HCT116 (cell line): ENCODE measurements around the gene SNTG2. TPM values are rescaled to one million over a fixed set of nuclear protein-coding genes. Genes with fewer than 3 reads are reported as not detected.

Experiments
- ATAC-seq: fragments of 200-7000 bp; cut with Tn5 transposase; 2 replicates; pipeline ENCODE4 v1.9.1; 2020; ENCODE audit warnings: mild to moderate bottlenecking, moderate library complexity
- BruUV-seq: library from RNA; stranded (reverse); fragments of 400-500 nt; replicated peaks from 2 replicates; lab custom pipeline; 2021; lab: Mats Ljungman, UMichigan
- CTCF ChIA-PET: fragments of 300-600 bp; sonication (Branson Sonifier 250); formaldehyde crosslinking; loops from one replicate; lab custom pipeline; 2021; ENCODE audit warnings: antibody characterized with exemption; lab: Charles Lee
- POLR2A ChIA-PET: fragments of 300-600, 350-600 bp; sonication (Branson Sonifier 250); formaldehyde crosslinking; loops from one replicate; lab custom pipeline; 2021; ENCODE audit warnings: antibody characterized with exemption; lab: Charles Lee
- RAD21 ChIA-PET, 2 experiments: fragments of 300-600 bp; sonication (Branson Sonifier 250); formaldehyde crosslinking; loops; one replicate each; lab custom pipeline; 2023; ENCODE audit warnings: low total read pairs in 2 of 2; ENCODE audit not compliant: uncharacterized antibody in 2 of 2, unreplicated experiment in 2 of 2, low non-redundant PET in 1 of 2; lab: Charles Lee
- DNase-seq: peaks from one replicate; pipeline ENCODE4 v3.0.0-alpha.2; 2010; ENCODE audit warnings: low read depth, low spot score
- H2AFZ ChIP-seq: fragments of 200-600 bp; shearing (Covaris generic), sonication (generic); 2 replicates; pipeline ENCODE4 v1.6.1; 2017; ENCODE audit warnings: low read depth, mixed run types, mixed read lengths, antibody characterized with exemption, low read length; ENCODE audit not compliant: poor library complexity, severe bottlenecking
- H3K27ac ChIP-seq: 2 replicates; pipeline ENCODE4 v1.5.1; 2012; ENCODE audit warnings: low read depth, low read length
- H3K27me3 ChIP-seq: fragments of 200-600 bp; sonication (generic); 2 replicates; pipeline ENCODE4 v1.6.1; 2016; ENCODE audit warnings: mixed run types, low read length, mixed read lengths; ENCODE audit not compliant: insufficient read depth
- H3K36me3 ChIP-seq, 2 experiments: fragments of 200-500 bp in 1 of 2; fragments of 200-600 bp in 1 of 2; sonication (Bioruptor generic) in 1 of 2; sonication (generic) in 1 of 2; 2 replicates each; pipeline versions ENCODE4 v1.5.1 to v1.6.1; 2014 to 2016; ENCODE audit warnings: low read length in 2 of 2, inconsistent platforms in 1 of 2, mixed read lengths in 1 of 2, mixed run types in 1 of 2; ENCODE audit not compliant: insufficient read depth in 2 of 2, control insufficient read depth in 1 of 2
- H3K4me1 ChIP-seq, 2 experiments: fragments of 200-600 bp in 1 of 2; sonication (generic) in 1 of 2; 2 replicates each; pipeline versions ENCODE4 v1.5.1 to v1.6.1; 2012 to 2017; ENCODE audit warnings: low read length in 2 of 2, inconsistent platforms in 1 of 2, mild to moderate bottlenecking in 1 of 2, mixed read lengths in 1 of 2, mixed run types in 1 of 2, moderate library complexity in 1 of 2; ENCODE audit not compliant: insufficient read depth in 2 of 2, control insufficient read depth in 1 of 2
- H3K4me2 ChIP-seq: fragments of 200-600 bp; sonication (generic); 2 replicates; pipeline ENCODE4 v1.6.1; 2017; ENCODE audit warnings: mixed run types, low read length, mixed read lengths
- H3K4me3 ChIP-seq, 2 experiments: fragments of 200-600 bp in 1 of 2; sonication (generic) in 1 of 2; replicated peaks in 1 of 2; 2 replicates each; pipeline ENCODE4 v1.5.1; 2011 to 2016; ENCODE audit warnings: low read length in 2 of 2, control low read depth in 1 of 2, low read depth in 1 of 2, mild to moderate bottlenecking in 1 of 2, mixed read lengths in 1 of 2, mixed run types in 1 of 2
- H3K79me2 ChIP-seq: fragments of 200-600 bp; sonication (generic); 2 replicates; pipeline ENCODE4 v1.6.1; 2017; ENCODE audit warnings: mild to moderate bottlenecking, mixed run types, low read length, moderate library complexity, mixed read lengths; ENCODE audit not compliant: insufficient read depth
- H3K9ac ChIP-seq: fragments of 200-600 bp; sonication (generic); 2 replicates; pipeline ENCODE4 v1.6.1; 2016; ENCODE audit warnings: low read length, mixed read lengths
- H3K9me2 ChIP-seq: fragments of 200-600 bp; sonication (generic), shearing (Covaris generic); 2 replicates; pipeline ENCODE4 v1.6.1; 2017; ENCODE audit warnings: mixed run types, mild to moderate bottlenecking, moderate library complexity; ENCODE audit not compliant: insufficient read depth
- H3K9me3 ChIP-seq, 2 experiments: fragments of 200-500 bp in 1 of 2; fragments of 200-600 bp in 1 of 2; sonication (Bioruptor generic) in 1 of 2; sonication (generic) in 1 of 2; 2 replicates each; pipeline ENCODE4 v1.6.1; 2014 to 2017; ENCODE audit warnings: low read length in 2 of 2, mixed read lengths in 2 of 2, inconsistent platforms in 1 of 2, low read depth in 1 of 2, mild to moderate bottlenecking in 1 of 2, mixed run types in 1 of 2, moderate library complexity in 1 of 2; ENCODE audit not compliant: control insufficient read depth in 1 of 2, insufficient read depth in 1 of 2
- H4K20me1 ChIP-seq: fragments of 200-600 bp; sonication (generic), shearing (Covaris generic); 2 replicates; pipeline ENCODE4 v1.6.1; 2017; ENCODE audit warnings: mixed run types, mild to moderate bottlenecking, moderate library complexity; ENCODE audit not compliant: insufficient read depth
- CBX3 ChIP-seq: IDR thresholded peaks from 2 replicates; pipeline ENCODE4 v1.6.1; 2012; ENCODE audit warnings: low read depth
- CEBPB ChIP-seq: IDR thresholded peaks from 2 replicates; pipeline ENCODE4 v1.6.1; 2012; ENCODE audit warnings: low read depth
- EGR1 ChIP-seq: IDR thresholded peaks from 2 replicates; pipeline ENCODE4 v1.6.1; 2012; ENCODE audit warnings: low read depth
- FOSL1 ChIP-seq: IDR thresholded peaks from 2 replicates; pipeline ENCODE4 v1.6.1; 2012; ENCODE audit warnings: low read depth
- POLR2A ChIP-seq: IDR thresholded peaks from 2 replicates; pipeline ENCODE4 v1.7.0; 2011; ENCODE audit warnings: borderline replicate concordance; ENCODE audit not compliant: insufficient read depth, insufficient read length; ENCODE audit errors: extremely low read depth
- RAD21 ChIP-seq: IDR thresholded peaks from 2 replicates; pipeline ENCODE4 v1.6.1; 2012; ENCODE audit warnings: low read depth, mild to moderate bottlenecking
- SIN3A ChIP-seq: IDR thresholded peaks from 2 replicates; pipeline ENCODE4 v1.6.1; 2012; ENCODE audit warnings: low read depth
- SRF ChIP-seq: IDR thresholded peaks from 2 replicates; pipeline ENCODE4 v1.6.1; 2012; ENCODE audit warnings: low read depth
- TCF7L2 ChIP-seq: IDR thresholded peaks from 2 replicates; pipeline ENCODE4 v1.7.0; 2011; ENCODE audit warnings: borderline replicate concordance, inconsistent platforms; ENCODE audit not compliant: insufficient read depth, insufficient read length; ENCODE audit errors: extremely low read depth
- YY1 ChIP-seq: IDR thresholded peaks from 2 replicates; pipeline ENCODE4 v1.6.1; 2011; ENCODE audit warnings: low read length, low read depth, moderate library complexity, mild to moderate bottlenecking; ENCODE audit not compliant: insufficient replicate concordance; ENCODE audit errors: extremely low read depth
- ZBTB33 ChIP-seq: IDR thresholded peaks from 2 replicates; pipeline ENCODE4 v1.6.1; 2011; ENCODE audit warnings: mild to moderate bottlenecking, low read length, moderate library complexity; ENCODE audit not compliant: insufficient replicate concordance; ENCODE audit errors: extremely low read depth
- ZFX ChIP-seq: fragments of 450-650 bp; IDR thresholded peaks from 2 replicates; pipeline ENCODE4 v1.6.1; 2017
- ZNF274 ChIP-seq: fragments of 200-500 bp; sonication (Bioruptor generic); IDR thresholded peaks from 2 replicates; pipeline ENCODE4 v1.6.1; 2014; ENCODE audit warnings: mild to moderate bottlenecking, low read depth, low read length, inconsistent platforms
- intact Hi-C: fragments of 100-400 bp; cut with micrococcal nuclease; formaldehyde crosslinking; loops from 2 replicates; pipeline ENCODE4 v1.10.0; 2022
- total RNA-seq: library from RNA; stranded (reverse); gene quantifications from one replicate; pipeline ENCODE4 v1.2.1, GENCODE V29; 2021; ENCODE audit not compliant: unreplicated experiment
- TF ChIP-seq, protein P1 (sequence below): IDR thresholded peaks from 2 replicates; pipeline ENCODE4 v1.6.1; 2012; ENCODE audit warnings: low read depth
- TF ChIP-seq, protein P2 (sequence below), 3 experiments: fragments of 200-600 bp in 1 of 3; sonication (generic) in 1 of 3; IDR thresholded peaks in 2 of 3; conservative IDR thresholded peaks in 1 of 3; 2 replicates each; pipeline ENCODE4 v1.5.1; 2012 to 2017; ENCODE audit warnings: low read depth in 2 of 3, low read length in 2 of 3, antibody characterized with exemption in 1 of 3, borderline replicate concordance in 1 of 3, control low read depth in 1 of 3, mild to moderate bottlenecking in 1 of 3, mixed read lengths in 1 of 3, mixed run types in 1 of 3, moderate library complexity in 1 of 3; ENCODE audit not compliant: insufficient read depth in 1 of 3

SNTG2 gene
- total RNA-seq, 1 experiment from 2014 or later, result not detected

DNA sequence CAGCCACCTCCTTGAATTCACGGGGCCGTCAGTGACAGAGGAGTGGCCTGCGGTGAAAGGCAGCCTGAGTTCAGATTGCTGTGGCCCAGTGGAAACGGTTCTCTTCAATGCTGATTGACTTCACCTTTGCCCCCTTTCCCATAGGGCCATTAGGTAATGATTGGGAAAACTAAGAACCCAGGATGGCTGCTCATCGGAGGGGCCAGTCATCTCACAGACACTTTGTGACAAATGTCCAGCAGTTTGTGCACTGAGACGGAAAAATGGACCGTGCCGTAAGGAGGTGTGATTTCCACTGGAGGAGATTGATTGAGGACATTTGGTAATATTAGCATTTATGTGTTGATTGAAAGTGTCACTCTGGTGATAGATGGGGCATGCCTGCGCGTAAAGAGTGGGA lies 402.9 kb downstream of the SNTG2 start:
- H3K9me2 ChIP-seq, result no peaks in the 10 kb centered on the region
- H3K4me1 ChIP-seq, result no peaks in the 10 kb centered on the region
- H3K79me2 ChIP-seq, result no peaks in the 10 kb centered on the region
- no peak overlapping the region for H3K4me3 ChIP-seq
- no peak for DNase-seq
- no peak overlapping the region for H3K4me2 ChIP-seq
- no peak for TF ChIP-seq FOSL1
- TF ChIP-seq SRF, result no peak
- no peak for TF ChIP-seq POLR2A
- TF ChIP-seq RAD21, result no peak
- no peak for TF ChIP-seq CBX3
- no peak for TF ChIP-seq ZNF274
- TF ChIP-seq SIN3A, result no peak
- no peak for TF ChIP-seq EGR1
- no peak for TF ChIP-seq YY1
- TF ChIP-seq, protein P1, sequence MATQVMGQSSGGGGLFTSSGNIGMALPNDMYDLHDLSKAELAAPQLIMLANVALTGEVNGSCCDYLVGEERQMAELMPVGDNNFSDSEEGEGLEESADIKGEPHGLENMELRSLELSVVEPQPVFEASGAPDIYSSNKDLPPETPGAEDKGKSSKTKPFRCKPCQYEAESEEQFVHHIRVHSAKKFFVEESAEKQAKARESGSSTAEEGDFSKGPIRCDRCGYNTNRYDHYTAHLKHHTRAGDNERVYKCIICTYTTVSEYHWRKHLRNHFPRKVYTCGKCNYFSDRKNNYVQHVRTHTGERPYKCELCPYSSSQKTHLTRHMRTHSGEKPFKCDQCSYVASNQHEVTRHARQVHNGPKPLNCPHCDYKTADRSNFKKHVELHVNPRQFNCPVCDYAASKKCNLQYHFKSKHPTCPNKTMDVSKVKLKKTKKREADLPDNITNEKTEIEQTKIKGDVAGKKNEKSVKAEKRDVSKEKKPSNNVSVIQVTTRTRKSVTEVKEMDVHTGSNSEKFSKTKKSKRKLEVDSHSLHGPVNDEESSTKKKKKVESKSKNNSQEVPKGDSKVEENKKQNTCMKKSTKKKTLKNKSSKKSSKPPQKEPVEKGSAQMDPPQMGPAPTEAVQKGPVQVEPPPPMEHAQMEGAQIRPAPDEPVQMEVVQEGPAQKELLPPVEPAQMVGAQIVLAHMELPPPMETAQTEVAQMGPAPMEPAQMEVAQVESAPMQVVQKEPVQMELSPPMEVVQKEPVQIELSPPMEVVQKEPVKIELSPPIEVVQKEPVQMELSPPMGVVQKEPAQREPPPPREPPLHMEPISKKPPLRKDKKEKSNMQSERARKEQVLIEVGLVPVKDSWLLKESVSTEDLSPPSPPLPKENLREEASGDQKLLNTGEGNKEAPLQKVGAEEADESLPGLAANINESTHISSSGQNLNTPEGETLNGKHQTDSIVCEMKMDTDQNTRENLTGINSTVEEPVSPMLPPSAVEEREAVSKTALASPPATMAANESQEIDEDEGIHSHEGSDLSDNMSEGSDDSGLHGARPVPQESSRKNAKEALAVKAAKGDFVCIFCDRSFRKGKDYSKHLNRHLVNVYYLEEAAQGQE, result no peak
- TF ChIP-seq CEBPB, result no peak
- TF ChIP-seq, protein P2, sequence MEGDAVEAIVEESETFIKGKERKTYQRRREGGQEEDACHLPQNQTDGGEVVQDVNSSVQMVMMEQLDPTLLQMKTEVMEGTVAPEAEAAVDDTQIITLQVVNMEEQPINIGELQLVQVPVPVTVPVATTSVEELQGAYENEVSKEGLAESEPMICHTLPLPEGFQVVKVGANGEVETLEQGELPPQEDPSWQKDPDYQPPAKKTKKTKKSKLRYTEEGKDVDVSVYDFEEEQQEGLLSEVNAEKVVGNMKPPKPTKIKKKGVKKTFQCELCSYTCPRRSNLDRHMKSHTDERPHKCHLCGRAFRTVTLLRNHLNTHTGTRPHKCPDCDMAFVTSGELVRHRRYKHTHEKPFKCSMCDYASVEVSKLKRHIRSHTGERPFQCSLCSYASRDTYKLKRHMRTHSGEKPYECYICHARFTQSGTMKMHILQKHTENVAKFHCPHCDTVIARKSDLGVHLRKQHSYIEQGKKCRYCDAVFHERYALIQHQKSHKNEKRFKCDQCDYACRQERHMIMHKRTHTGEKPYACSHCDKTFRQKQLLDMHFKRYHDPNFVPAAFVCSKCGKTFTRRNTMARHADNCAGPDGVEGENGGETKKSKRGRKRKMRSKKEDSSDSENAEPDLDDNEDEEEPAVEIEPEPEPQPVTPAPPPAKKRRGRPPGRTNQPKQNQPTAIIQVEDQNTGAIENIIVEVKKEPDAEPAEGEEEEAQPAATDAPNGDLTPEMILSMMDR (IDR thresholded peaks at IDR 0.05 in 2 of 3, conservative IDR thresholded peaks at IDR 0.05 in 1 of 3; ENCODE audit: borderline replicate concordance in 1 of 3, insufficient read depth in 1 of 3, low read depth in 2 of 3, low read length in 2 of 3), result no peak
- no peak for TF ChIP-seq TCF7L2
- TF ChIP-seq ZFX, result no peak
- TF ChIP-seq ZBTB33, result no peak
- no peaks in the 10 kb centered on the region for H3K27me3 ChIP-seq
- ChIA-PET POLR2A (no interaction called here), RAD21 (no interaction called here), CTCF (no interaction called here)
- no peaks in the 10 kb centered on the region for H4K20me1 ChIP-seq
- BruUV-seq, result no TSS peak
- no peak overlapping the region for H3K27ac ChIP-seq
- H3K9me3 ChIP-seq, result no peaks in the 10 kb centered on the region; a peak in 1 of 4 replicates
- no peaks in the 10 kb centered on the region for H3K36me3 ChIP-seq
- H2AFZ ChIP-seq, result no peak overlapping the region
- no peak for ATAC-seq
- intact Hi-C loops, result no loop called here
- no peak overlapping the region for H3K9ac ChIP-seq
